ENCODE data around the gene CDC14B.
"Not testable (repeated sequence)": the region's sequence is repeated elsewhere in the genome, so short reads cannot be mapped to it uniquely, and the experiment has no call there.

The CDC14B gene

DNA sequence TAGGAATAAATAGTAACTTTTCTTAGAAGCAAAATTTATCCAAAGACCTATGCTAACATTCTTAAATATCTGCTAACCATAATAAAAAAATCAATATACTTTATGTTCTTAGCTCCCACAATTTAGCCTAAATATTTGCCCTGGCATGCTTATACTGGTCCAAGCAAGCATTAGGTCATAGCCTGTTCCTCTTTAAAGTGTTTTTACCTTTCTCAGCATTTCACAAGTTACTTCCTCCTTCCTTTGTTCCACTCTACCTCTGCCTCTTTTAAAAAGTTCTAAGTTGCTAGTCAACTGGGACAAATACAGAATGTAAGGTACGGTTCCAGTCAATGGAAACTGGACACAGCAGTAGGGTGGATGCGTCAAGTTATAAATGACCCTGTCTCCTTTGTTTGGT, 37.4 kb downstream of the CDC14B start:
- not testable (repeated sequence) for DNase-seq

DNA sequence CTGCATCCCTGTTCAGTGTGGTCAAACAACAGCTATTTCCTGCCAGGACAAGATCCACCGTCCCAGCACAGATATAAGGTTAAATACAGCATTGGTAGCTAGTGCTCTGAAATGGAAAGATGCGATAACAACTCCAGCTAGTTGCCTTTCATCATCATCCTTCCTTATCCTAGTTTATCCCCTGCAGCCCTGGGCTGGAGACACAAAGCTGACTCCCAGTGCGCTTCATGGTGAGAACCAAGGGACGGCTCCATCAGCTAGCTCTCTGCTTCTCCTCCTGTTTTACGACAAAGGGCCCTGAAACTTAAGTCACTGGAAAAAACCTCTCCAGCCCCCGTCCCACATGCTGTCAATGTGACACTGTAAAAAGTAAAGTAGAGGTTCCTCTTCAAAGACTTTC, 37.9 kb downstream of the CDC14B start:
- DNase-seq: no peak

DNA sequence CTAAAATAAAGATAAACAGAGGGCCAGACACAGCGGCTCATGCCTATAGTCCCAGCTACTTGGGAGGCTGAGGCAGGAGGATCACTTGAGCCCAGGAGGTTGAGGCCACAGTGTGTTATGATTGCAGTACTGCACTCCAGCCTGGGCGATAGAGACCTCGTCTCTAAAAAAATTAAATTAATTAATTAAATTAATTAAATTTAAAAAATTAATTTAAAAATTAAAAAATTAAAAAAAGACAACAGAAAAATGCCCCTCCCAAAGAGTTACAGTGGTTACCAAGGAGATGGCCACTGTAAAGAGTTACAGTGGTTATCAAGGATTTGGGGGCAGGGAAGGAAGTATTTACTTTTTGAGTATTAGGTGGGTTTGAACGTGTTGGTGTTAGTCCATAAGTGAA, 38.3 kb downstream of the CDC14B start:
- no peak for DNase-seq

DNA sequence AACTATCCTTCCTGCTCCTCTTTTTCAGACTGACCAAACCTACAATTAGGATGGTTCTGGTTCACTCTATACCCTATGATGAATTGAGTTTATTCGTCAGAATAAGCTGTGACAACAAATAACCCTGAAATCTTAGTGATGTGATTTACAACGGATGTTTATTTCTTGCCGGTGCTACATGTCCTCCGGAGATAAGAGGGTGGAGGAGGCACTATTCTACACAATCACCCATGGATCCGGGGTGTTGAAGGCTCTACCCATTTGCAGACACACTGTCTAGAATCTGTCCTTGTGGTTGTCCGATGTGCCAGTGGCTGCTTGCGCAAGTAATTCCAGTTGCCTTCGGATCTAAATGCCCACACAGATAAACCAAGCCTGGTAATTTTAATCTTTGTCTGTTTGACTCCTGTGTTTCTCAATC, 44.7 kb downstream of the CDC14B start:
- DNase-seq: no peak

DNA sequence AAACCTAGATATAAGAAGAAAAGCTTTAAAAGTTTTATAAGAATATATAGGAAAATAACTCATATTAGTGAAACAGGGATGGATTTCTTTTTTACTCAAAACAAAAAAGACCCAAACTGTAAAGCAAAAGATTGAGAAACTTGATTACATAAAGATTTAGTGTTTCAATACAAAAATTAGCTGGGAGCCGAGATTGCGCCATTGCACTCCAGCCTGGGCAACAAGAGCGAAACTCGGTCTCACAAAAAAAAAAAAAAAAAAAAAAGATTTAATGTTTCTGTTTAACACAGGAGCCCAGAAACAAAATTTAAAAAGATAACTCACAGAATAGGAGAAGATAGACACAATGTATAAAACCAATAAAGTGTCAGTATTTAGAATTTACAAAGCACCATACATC, 45.2 kb downstream of the CDC14B start:
- no peak for DNase-seq

DNA sequence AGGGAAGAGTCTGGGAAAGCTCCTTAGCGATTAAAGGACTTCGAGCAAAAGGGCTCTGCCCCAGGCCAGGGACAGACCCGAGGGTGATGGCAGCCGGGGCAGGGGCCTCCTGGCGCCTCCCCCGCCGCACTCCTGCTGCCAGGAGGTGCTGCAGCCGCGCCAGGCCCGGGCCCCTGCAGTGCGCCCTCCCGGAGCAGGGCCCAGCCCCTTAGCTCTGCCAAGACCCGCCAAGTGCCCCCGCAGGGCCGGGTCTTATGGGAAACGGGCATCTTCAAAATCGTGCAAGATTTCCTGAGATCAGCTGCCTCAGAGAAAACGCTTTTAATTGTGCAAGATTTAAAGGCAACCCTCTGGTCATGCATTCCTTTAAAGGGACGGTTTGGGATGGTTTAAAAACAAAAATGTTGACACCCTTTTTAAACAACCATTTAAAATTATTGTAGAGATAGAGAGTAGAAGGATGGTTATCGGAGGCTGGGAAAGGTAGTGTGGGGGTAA, 52.4 kb downstream of the CDC14B start:
- no peak for DNase-seq

DNA sequence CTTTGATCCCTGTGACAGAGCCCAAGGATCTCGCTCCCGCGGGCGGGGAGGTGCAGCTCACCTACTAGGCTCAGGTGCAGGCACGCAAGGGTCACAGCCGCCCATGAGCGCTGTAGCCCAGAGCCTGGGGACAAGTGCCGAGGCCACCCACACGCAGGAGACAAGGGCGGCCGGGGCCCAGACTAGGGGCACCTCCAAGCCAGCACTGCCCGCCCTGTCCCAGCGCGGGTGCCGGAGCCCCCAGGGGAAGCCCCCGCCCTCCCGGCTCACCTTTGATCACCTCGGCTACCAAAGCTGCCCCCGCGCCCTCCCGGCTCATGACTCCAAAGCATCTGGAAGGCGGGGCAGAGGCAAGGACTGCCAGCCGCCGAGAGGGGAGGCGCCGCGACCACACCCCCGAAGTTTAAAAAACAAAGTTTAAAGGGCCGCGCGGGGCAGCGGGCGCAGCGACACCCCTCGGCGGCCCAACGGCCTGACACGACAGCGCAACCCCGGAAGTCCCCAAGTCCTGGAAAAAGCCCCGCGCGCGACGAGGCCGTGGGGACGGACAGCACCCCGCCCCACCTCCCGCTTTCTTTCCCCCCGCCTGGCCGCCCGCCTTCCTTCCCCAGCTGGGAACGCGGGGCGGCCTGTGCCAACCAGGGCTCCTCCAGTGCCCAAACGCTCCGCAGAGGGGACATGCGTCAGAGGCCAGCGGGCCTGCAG, 53.0 kb downstream of the CDC14B start:
- DNase-seq: peak; percentile 62 to 72

DNA sequence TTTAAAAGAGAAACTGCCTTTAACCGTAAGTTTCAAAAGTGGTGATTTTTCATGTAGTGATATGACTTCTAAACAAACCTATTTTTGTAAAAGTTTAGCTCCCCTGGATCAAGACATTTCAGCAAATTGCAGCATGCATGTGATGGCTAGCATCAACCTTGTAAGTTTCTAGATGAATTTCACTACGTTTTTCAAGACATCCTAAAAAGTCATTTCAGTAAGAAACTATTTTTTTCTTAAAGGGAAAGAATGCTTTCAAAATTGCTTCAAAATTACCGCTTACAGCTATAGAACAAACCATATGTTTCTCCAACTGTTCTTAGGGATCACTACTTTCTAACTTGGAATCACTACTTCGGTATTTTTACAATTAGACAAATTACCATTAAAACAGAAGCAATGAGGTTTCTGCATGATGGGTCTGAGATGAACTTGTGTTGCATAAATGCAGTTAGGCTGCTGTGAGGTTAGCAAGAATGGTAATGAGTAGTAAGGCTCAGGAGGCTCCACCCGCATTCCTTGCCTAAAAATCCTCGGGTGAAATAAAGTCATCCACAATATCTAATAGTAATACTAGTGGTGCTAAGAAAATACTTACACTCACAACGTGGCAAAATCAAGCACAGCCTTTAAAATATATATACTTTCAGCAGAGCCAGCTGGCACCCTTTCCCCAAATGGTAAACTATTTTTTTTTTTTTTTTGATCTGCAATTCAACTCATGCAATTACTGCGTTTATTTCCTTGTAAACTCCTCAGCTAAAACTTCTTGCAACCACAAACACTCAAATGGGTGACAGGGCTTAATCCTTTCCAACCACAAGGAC, 53.8 kb downstream of the CDC14B start:
- DNase-seq: no peak

DNA sequence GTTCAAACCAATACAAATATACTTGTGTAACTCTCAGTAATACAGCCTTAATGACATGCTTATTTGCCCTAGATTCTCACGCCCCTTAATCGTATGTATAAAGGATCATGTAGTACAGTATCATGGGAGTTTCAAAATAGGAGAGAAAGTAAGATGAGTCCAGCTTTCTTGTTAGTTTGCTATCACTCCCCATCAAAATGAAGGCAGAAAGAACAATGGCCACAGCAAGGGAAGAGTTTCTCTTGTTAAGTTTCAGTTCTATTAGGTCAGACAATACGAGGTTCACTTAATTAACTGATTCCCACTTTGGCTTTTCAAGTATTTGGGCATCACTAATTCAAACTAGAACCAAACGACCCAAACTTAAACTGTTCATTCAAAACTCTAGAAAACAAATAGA, 55.4 kb downstream of the CDC14B start:
- no peak for DNase-seq

DNA sequence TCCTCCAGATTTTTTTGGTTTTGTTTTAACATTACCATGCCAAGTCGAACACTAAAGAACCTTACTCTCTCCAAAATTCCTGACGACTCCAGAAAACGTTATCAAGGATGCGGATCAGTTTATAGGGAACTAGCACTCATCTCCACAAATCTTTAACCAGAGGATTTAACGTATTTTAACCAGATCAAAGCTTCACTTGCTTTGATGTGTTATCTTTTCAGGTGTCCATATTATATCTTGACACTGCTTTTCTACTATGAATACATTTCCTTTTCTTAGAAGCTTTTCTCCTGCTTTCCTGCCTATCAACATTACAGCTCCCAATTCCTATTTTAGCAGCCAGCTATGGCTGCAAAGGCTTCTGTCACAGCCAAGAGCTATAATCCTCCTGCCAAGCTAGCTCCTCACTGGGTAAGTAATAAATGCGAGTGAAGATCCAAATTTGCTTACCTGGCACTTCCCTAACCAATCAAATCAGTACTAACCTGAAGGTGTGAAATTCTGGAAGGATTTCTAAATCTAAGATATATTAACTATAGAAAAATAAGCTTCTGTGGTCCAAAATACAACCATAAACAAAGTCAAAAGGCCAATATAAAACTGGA, 60.2 kb downstream of the CDC14B start:
- DNase-seq: no peak

DNA sequence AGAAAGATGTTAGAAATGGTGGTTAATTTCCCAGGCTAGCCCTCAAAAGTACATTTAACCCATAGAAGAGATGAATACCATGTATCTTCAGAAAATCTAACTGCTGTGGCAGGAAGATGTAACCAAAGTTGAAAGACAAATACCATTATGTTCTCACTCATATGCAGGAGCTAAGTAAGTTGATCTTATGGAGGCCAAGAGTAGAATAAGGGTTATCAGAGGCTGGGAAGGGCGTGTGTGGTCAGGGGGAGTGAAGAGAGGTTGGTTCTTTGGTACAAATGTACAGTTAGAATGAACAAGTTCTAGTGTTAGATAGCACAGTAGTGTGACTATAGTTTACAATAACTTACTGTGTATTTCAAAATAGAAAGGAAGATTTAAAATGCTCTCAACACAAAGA, 61.7 kb downstream of the CDC14B start:
- no peak for DNase-seq

DNA sequence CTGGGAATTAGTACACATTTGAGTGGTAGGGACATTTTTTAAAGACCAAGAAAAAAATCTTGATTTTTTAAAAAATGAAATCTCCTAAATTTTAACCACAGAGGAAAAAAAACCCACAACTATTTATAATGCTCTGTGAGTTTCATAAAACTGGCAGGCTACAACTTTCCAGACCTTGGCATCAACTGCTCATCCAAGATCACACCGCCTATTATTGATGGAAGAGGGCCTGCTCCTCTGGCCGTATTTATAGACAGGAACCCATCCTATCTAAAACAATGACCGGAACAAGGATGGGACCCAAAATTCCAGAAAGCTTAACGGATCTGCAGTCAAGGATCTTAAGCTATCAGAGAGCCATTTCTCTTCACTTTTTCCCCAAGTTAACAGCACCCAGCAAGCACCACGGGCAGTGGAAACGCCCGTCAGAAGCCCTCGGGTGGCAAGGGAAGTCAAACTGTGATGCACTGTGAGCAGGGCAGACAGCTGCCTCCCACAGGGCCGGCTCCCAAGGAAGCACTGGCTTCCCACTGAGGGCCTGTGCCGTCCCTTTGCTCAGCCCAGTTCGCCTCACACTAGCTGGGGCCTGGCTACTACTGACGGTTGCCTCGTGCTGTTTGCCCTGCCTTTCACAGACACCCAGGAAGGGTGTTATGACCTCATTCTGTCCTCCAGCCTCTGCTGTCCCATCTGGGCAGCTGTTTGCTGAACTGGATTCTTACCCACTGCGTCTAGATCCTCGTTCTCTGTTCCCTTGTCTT, 62.8 kb downstream of the CDC14B start:
- no peak for DNase-seq

DNA sequence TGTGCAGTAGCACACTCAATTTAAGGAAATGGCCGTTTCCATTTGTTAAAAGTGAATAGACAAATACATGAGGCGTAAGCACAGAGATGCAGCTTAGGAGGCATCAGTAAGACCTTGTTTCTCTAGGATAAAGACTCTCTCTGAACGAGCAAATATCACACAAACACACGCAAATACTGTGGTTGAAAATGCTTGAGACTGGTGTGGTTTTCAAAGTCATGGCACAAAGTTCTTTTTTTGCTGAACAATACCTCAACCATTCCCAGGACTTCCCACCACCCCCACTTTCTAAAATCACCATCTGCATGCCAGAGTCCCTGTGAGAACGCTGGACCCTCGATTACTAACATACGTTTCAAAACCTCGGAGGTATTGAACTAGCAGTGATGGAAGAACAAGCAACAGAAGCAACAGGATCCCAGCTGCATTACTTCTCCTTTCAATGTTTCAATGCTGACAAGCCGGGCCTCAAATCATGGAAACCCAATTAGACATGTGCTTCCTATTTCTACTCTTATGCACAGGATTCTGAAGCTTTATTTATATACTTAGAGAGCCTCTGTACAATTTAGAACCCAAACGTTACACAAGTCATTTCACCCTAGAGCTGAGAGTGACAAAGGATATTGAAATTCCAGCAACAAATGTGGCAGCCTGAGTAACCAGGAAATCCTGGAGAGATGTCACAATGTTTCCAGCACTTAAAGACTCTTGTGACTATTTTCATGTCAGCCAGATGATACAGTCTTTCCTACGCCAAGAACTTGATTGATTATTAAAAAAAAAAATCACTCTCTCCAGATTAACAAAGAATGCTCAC, 63.9 kb downstream of the CDC14B start:
- no peak for DNase-seq

DNA sequence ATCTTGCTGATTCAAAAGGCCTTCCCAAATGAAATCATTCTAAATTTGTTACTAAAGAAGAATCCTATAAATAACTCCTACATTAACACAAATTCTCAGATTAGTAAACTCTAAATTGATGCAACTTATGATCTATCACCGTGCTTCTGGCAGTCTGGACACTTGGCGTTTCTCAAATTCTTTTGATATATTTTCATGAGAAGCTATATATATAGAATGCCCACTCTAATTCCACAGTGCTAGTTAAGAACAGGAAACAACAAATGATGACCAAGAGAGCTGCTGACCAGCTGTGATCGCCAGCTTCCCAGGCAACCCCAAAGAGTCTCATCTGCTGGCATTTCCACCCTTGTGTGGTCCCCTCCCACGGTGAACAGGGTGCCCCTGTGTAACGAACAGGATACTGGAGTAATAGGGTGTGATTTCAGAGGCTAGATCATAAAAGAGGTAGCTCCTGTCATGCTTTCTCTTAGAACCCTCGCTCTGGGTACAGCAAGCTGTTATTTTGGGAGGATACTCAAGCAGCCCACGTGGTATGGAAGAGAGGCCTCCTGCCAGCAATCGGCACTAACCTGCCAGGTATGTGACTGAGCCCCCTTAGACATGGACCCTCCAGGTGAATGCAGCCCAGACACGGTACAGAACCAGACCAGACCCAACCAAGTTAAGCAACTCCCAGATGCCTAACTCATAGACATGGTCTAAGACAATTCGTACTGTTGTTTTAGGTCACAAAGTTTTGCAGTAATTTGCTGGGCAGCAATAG, 64.7 kb downstream of the CDC14B start:
- DNase-seq: no peak

DNA sequence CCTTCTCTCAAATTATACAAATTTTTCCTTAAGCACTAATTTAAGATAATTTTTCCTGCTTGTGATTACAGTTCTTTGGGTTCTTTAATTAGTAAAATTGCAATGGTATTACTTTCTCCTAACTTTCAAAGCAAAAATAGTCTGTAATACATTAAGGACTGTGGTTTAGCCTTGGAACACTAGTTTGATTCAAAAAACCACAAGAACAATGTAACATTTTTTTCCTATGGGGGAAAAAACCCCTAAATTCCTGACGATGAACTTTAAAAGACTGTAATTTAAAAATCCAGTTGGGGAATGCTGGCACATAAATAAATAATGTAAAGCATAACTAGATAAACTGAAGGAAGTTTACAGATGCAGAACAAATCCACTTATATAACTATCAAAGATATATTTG, 65.3 kb downstream of the CDC14B start:
- no peak for DNase-seq

DNA sequence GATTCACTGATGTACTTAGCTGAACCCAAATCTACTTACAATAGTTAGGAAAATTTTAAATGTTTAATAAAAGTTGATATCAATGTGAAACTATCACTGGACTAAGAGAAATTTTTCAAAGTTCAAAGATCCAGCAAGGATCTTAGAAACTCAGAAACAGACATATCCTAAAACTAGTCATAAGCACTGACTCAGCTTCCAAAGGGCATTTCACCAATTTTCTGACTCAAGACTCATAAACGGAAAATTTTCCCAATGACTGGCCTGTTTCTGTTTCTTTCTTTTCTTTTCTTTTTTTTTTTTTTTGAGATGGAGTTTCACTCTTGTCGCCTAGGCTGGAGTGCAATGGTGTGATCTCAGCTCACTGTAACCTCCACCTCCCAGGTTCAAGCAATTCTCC, 66.6 kb downstream of the CDC14B start:
- no peak for DNase-seq

DNA sequence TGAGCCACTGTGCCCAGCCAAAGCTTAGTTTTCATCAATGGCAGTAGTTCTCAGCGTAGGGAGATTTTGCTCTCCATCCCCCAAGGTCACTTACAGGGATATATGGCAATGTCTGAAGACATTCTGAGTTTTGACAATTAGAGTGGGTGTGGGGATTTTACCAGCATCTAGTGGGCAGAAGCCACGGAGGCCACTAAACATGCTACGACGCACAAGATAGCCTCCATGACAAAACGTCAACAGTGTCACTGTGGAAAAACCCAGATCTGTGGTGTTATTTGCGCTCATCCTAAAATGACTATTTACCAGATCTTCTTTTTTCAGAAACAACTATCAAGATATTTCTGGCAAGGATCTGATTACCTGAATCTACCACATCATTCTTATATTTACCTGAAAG, 68.2 kb downstream of the CDC14B start:
- DNase-seq: no peak

DNA sequence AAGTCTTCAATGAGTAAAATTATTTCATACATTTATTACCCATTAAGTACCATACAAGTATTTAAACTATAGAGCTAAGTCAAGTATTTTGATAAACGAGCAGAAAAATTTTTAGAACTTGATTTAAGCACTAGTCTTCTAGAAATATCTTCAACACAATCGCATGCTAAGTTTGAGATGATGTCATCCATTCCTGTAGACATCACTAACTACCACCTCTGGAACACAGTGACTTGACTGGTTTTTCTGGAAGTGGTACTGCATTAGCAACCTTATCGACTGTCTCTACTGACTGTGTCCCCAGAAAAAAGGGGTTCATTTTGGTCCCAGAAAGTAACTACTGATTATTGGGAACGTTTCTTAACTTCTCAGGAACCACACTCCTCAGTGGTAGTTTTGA, 69.0 kb downstream of the CDC14B start:
- DNase-seq: no peak

DNA sequence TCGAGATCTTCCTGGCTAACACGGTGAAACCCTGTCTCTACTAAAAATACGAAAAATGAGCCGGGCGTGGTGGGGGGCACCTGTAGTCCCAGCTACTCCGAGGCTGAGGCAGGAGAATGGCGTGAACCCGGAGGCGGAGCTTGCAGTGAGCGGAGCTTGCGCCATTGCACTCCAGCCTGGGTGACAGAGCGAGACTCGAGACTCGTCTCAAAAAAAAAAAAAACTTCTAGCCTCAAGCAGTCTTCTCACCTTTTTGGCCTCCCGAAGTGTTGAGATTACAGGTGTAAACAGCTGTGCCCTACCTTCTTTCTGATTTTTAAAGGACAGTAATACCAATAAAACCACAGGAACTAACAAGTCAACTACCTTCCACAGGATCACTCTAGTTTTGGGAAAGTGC, 76.5 kb downstream of the CDC14B start:
- DNase-seq: not testable (repeated sequence)

DNA sequence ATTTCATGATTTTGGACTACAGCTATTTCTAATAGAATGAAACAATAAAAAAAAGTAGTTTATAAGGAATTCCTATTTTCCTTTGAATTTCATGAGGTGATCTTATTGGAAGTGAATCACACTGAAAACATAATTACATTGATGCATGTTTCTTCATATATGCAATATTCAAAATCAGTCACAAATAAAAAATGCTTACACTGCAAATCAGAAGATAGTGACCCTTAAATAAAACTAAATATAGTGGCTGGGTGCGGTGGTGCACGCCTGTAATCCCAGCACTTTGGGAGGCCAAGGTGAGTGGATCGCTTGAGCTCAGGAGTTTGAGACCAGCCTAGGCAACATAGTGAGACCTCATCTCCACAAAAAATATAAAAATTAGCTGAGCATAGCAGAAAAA, 79.5 kb downstream of the CDC14B start:
- no peak for DNase-seq

DNA sequence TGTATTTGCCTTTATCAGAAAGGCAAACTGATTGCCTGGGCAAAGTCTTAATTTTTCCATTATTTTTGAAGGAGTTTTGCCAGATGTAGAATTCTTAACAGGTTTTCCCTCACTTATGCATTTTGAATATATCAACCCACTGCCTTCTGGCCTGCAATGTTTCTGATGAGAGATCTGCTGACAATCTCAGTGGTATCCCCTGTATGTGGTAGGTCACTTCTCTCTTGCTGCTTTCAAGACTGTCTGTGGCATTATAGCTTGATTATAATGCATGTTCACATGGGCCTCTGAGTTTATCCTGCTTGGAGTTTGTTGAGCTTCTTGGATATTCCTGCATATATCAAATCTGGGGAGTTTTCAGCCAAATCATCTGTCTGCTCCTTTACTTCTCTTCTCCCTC, 87.5 kb downstream of the CDC14B start:
- DNase-seq: no peak

Data from stimulated activated CD4-positive, alpha-beta T cell treated with anti-CD3 and anti-CD28 coated beads, Interleukin-4, amount 100 ng/mL, for 4 hours (primary cell).